H1 (cell line): Measurements from ENCODE around the gene FRMD4B. TPM values are rescaled to one million over a fixed set of nuclear protein-coding genes. Genes with fewer than 3 reads are reported as not detected.

ENCODE experiments used
- TAF1 ChIP-seq: IDR thresholded peaks from 2 replicates; pipeline ENCODE4 v1.6.1; 2011; ENCODE audit warnings: mild to moderate bottlenecking, low read depth, low read length
- polyA plus RNA-seq, 7 experiments: library from polyadenylated mRNA; depleted of rRNA in 3 of 7; stranded (reverse) in 5 of 7; unstranded in 2 of 7; fragments of >200 nt in 5 of 7; fragments of 200-250 nt in 2 of 7; gene quantifications; 1 replicate in 5 of 7; 2 replicates in 1 of 7; 4 replicates in 1 of 7; pipeline versions ENCODE4 v1.2.1 to v1.2.3, GENCODE V29; 2011 to 2013; ENCODE audit warnings: missing spikeins in 2 of 7, mixed read lengths in 2 of 7
- total RNA-seq: library from RNA; stranded (reverse); fragmentation: NEBNext Ultra II Directional; extraction: Animal tissue kit (Norgen Biotek cat#: 25700); gene quantifications from 2 replicates; pipeline ENCODE4 v1.2.1, GENCODE V29; 2021

FRMD4B gene
- total and polyA plus RNA-seq, 2 of the 8 experiments (the other 6 are each of a cell fraction or from before 2014, with no cell fraction given), result 2.7 to 7.2 TPM

DNA sequence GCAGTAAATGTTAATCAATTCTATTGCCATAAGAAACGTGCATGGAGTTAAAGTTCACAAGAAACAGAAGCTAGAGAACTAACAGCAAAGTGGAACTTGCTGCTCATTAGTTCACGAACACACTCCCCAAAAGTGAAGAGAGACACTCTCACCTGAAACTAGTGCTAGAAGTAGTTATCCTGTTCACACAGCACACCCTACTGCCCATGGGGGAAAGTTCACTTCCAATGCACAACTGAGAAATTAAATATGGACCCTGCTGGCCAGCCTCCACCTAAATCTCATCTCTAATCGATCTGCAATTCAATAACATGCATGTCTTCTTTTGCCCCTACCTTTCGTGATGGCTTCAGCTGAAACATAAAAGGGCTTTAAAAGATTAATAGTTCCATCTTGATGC is 39.4 kb upstream of the FRMD4B start (continued):
- TF ChIP-seq TAF1, result no peak
